ENCODE measurements around the gene RECQL.

Gene RECQL

GRCh38 chr12:21501258-21502163 lies at the start of gene RECQL, which contains the start of gene GOLT1B:
RECQL (minus strand) TSS chr12:21501635; CDS start chr12:21499570, 2,065 bp downstream.
GOLT1B (plus strand) TSS chr12:21501789; CDS start chr12:21501924, 135 bp downstream.
- DNase-seq (ENCODE audit: low spot score) = peak; percentile 98

DNA sequence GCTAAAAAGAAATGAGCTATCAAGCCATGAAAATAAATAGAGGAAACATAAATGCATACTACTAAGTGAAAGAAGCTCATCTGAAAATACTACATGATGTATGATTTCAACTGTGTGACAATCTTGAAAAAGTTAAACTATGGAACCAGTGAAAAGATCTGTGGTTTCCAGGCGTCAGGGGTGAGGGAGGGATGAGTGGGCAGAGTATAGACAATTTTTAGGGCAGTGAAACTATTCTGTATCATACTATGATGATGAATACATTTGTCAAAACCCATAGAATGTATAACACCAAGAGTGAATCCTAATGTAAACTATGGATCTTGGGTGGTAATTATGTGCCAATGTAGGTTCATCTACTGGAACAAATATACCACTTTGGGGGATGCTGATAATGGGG lies 46.0 kb upstream of the RECQL start:
- no peak for DNase-seq (ENCODE audit: low spot score)

- DNase-seq (ENCODE audit: low spot score) = no peak
Observed at GRCh38 chr12:21546716-21547115, 45.3 kb upstream of the RECQL start.

GRCh38 chr12:21545557-21545956 lies 44.1 kb upstream of the RECQL start:
- no peak for DNase-seq (ENCODE audit: low spot score)

GRCh38 chr12:21543151-21543550 lies 41.7 kb upstream of the RECQL start:
- no peak for DNase-seq (ENCODE audit: low spot score)

DNA sequence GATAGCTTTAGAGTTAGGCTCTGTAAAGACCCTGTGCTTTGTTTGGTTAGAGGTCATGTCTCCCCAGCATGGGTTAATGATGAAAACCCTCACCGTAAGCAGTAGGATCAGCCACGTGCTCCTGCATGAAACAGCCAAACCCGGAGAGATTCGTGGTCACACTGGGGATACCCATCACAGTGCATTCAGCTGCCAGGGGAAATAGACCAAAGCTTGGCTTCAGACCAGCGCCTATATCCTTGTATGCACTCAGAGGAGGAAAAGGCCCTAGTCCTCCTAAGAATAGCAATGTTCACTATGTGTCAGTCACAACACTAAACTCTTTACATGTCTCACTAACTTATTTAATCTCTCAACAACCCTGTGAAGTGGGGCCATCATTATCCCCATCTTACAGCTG lies 41.0 kb upstream of the RECQL start:
- no peak for DNase-seq (ENCODE audit: low spot score)

DNA sequence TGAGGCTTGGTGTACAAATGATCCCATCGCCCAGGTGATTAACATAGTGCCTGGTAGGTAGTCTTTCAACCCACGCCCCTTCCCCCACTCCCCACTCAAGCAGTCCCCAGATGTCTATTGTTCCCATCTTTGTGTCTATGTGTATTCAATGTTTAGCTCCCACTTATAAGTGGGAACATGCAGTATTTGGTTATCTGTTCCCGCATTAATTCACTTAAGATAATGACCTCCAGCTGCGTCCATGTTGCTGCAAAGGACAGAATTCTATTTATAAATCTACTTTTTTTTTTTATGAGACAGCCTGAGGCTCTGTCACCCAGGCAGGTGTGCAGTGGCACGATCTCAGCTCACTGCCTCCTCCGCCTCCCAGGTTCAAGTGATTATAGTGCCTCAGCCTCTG lies 40.3 kb upstream of the RECQL start:
- no peak for DNase-seq (ENCODE audit: low spot score)

DNA sequence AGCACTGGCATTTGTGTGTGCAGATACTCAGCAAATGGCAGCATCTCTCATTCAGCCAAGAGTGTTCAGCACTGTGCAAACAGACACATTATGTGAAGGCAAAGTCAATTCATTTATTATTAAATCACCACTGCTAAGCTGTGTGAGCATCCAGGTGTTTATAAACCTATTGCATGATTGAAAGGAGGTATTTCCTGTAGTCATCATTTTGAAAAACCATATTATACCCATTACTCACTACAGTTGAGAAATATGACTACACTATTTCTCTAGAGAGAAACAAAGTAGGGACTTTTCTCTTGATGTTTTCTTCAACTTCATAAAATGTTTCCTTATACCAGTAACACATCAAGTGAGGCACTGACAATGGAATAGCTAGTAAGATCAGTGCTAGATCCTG lies 38.4 kb upstream of the RECQL start:
- no peak for DNase-seq (ENCODE audit: low spot score)

DNA sequence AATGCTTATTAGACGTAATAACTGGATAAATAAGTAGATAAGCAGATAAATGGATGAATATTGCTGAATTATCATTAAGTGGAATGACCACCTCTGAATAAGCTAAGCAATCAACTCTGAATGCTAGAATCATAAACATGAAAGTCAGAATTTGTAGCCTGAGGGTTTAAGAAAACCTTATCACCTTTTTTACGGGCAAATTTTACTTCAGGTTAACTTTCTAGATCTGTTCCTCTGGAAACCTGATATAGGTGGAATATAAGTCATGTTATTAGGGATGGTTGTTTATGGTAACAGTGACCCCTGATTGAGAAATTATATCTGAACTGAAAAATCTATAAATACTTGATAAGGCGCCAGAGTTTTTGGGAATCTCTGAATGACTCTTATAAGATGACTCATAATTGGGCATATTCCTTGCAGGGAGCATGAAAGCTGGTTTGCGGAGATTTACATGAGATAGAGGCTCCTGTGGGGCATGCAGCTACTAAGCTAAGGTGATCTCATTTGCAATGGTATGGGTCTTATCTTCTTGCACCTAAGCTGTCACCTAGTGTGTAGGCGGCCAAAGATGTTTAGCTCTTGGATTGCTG lies 36.7 kb upstream of the RECQL start:
- DNase-seq (ENCODE audit: low spot score) = no peak

DNA sequence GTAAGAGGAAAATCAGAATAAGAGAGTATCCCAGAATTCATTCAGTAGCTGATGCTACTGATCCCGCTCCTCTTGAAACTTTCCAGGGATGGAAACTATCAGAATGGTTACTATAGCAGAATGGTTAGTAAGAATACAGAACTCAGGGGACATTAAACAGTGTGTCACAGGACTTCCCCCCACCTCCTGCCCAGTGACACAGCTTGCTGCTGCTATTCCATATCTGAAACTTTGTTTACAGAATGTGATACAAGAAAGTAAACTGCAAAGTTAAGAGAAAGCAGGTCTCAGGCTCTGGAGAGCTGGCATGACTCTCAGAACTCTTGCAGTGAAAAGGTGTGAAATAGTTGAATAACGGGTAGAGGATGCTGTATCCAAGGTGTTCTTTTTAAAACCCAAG lies 28.0 kb upstream of the RECQL start:
- no peak for DNase-seq (ENCODE audit: low spot score)

DNA sequence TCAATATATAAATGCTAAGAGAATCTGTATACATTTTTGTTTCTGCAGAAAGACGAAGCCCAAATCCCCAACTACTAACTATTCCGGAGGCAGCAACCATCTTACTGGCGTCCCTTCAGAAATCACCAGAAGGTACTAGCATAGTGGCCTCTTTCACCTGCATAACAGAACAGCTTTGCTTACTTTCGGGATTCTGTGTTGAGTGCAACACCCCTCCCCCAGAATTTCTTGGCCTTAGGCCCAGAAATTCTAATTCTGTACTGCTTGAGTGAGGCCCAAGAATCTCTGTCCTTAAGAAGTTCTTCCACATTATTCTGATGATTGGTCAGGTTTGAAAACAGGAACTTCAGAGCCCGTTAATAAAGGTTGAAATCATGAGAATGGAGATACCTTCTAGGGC lies 27.5 kb upstream of the RECQL start:
- no peak for DNase-seq (ENCODE audit: low spot score)

- DNase-seq (ENCODE audit: low spot score) = peak; percentile 72
Observed at GRCh38 chr12:21527451-21528180, 26.2 kb upstream of the RECQL start.

- no peak for DNase-seq (ENCODE audit: low spot score)
Observed at GRCh38 chr12:21526721-21527345, 25.4 kb upstream of the RECQL start.

DNA sequence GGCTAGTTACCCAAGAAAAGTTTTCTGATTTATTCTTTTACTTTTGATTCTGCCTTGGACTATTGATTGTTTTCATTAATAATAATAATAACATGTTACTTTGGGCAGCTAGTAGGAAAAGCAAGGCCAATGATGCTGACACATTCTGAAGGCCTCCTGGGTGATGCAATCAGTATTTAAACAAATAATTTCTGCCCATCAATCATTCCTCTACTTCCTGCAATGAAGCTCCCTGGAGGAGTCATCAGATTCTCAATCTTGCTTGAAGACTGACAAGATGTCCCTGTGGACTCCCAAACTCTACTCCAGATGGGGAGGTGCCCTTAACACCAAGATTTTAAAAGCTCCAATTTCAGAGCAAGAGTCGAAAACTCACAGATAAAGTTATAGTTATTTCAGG lies 24.6 kb upstream of the RECQL start, which contains the start of gene SPX:
Gene SPX (plus strand): TSS at position 244 of the 400 bp plus-strand sequence. CDS start 177 bp downstream, outside the sequence.
- DNase-seq (ENCODE audit: low spot score) = peak; percentile 5

GRCh38 chr12:21523148-21523547 lies 21.7 kb upstream of the RECQL start:
- no peak for DNase-seq (ENCODE audit: low spot score)

DNA sequence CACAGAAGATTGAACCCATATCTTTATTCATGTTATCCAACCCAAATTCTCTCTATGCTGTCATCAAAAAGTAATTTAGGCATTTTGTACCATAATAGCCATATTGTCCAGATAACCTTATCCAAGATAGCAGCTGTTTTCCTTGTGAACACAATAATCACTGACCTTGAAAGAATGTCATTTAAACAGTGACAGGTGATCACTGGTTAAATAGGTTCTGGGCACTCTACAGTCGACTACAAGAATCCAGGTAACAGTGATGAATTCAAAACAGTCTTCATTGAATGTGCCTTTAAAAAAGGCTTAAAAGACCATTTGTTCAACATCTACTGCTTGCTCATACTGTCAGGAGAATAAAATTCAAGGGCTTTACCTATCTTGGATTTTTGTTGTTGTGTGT lies 20.1 kb upstream of the RECQL start:
- no peak for DNase-seq (ENCODE audit: low spot score)

DNA sequence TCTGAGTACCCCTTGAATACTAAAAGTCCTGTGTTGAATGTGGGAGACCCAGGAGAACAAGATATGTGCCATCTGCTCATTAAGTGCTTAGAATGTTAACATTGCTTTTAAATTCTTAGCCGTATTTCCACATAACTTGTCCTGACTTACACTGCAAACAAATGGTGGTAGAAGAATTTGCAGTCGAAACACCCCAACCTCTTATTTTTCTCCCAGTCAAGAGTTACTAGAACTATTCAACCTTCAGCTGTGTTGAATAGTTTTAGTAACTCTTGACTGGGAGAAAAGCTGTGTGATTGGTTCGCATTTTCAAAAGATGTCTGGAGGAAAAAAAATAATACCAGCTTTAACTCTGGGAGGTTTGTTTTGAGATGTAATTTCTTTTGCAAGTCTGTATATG lies 17.0 kb upstream of the RECQL start:
- DNase-seq (ENCODE audit: low spot score) = no peak

DNA sequence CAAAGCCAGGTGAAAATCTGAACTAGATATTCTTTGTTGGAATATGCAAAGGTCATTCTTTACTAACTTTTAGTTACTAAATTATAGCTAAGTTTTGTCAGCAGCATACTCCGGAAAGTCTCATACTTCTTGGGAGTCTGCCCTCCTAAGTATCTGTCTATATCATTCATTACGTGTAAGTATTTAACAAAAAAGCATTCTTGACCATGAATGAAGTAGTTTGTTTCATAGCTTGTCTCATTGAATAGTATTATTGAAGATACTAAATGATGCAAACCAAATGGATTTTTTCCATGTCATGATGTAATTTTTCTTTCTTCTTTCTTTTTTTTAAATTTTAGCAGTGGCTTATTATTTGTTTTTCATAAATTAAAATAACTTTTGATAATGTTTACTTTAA lies 14.8 kb upstream of the RECQL start:
- DNase-seq (ENCODE audit: low spot score) = no peak

DNA sequence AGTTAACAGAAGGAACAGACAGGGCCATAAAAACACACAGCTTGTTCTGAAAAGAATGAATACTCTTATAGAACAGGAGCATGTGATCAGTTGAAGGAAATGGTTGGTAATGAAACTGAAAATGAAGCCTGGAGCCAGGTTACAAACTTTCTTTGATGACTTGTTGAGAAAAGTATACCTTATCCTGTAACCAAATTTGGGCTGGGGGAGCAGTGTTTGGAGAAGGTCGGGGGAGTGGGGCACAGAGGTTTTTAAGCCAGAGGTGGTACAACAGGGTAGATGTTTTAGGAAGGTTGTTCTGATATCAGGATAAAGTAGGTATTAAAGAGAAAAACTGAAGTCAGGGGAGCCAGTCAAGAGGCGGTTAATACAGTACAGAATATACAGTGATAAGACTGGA lies 8.3 kb upstream of the RECQL start:
- DNase-seq (ENCODE audit: low spot score) = no peak

DNA sequence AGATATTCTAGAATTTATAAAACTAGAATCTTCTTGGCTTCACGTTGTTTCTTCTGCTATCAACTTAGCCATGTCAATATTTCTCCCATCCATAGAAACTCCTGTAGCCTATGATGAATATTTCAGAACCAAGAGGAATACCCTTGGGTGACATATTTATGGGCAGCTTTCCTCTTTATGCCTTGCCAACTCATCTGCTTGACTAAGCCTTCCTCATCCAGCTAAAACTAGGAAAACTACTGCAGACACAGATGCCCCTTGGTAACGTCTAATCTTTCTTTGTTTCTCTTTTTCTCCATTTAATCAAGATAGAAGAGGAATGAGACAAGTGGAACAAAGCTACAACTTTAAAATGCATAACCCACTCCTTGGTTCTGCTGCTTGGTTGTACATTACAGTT lies 6.4 kb upstream of the RECQL start:
- DNase-seq (ENCODE audit: low spot score) = no peak

GRCh38 chr12:21505888-21506287 lies 4.5 kb upstream of the RECQL start:
- no peak for DNase-seq (ENCODE audit: low spot score)

GRCh38 chr12:21502872-21503271 lies 1.4 kb upstream of the RECQL start:
- DNase-seq (ENCODE audit: low spot score) = no peak
